LNCaP clone FGC (cell line): Measurements from ENCODE around the gene ABCF2.

Experiments
- DNase-seq: peaks from one replicate; pipeline ENCODE4 v3.0.0-alpha.2; 2011; ENCODE audit warnings: low read depth
- H3K4me3 ChIP-seq: 2 replicates; pipeline ENCODE4 v1.5.1; 2011; ENCODE audit warnings: mild to moderate bottlenecking, low read depth, low read length, control low read depth
- TF ChIP-seq, protein P1 (sequence below): IDR thresholded peaks from 2 replicates; pipeline ENCODE4 v1.5.1; 2012; ENCODE audit warnings: mild to moderate bottlenecking; ENCODE audit not compliant: control insufficient read depth, insufficient read depth; ENCODE audit errors: extremely low read depth

Gene ABCF2

DNA sequence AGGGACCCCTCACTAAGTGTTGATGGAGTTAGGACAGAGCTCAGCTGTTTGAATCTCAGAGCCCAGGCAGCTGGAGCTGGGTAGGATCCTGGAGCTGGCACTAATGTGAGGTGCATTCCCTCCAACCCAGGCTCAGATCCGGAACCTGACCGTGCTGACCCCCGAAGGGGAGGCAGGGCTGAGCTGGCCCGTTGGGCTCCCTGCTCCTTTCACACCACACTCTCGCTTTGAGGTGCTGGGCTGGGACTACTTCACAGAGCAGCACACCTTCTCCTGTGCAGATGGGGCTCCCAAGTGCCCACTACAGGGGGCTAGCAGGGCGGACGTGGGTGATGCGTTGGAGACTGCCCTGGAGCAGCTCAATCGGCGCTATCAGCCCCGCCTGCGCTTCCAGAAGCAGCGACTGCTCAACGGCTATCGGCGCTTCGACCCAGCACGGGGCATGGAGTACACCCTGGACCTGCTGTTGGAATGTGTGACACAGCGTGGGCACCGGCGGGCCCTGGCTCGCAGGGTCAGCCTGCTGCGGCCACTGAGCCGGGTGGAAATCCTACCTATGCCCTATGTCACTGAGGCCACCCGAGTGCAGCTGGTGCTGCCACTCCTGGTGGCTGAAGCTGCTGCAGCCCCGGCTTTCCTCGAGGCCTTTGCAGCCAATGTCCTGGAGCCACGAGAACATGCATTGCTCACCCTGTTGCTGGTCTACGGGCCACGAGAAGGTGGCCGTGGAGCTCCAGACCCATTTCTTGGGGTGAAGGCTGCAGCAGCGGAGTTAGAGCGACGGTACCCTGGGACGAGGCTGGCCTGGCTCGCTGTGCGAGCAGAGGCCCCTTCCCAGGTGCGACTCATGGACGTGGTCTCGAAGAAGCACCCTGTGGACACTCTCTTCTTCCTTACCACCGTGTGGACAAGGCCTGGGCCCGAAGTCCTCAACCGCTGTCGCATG is 10.5 kb upstream of the ABCF2 start:
- DNase-seq = no peak
- TF ChIP-seq, protein P1, sequence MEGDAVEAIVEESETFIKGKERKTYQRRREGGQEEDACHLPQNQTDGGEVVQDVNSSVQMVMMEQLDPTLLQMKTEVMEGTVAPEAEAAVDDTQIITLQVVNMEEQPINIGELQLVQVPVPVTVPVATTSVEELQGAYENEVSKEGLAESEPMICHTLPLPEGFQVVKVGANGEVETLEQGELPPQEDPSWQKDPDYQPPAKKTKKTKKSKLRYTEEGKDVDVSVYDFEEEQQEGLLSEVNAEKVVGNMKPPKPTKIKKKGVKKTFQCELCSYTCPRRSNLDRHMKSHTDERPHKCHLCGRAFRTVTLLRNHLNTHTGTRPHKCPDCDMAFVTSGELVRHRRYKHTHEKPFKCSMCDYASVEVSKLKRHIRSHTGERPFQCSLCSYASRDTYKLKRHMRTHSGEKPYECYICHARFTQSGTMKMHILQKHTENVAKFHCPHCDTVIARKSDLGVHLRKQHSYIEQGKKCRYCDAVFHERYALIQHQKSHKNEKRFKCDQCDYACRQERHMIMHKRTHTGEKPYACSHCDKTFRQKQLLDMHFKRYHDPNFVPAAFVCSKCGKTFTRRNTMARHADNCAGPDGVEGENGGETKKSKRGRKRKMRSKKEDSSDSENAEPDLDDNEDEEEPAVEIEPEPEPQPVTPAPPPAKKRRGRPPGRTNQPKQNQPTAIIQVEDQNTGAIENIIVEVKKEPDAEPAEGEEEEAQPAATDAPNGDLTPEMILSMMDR = no peak
- H3K4me3 ChIP-seq = no peak overlapping the region

DNA sequence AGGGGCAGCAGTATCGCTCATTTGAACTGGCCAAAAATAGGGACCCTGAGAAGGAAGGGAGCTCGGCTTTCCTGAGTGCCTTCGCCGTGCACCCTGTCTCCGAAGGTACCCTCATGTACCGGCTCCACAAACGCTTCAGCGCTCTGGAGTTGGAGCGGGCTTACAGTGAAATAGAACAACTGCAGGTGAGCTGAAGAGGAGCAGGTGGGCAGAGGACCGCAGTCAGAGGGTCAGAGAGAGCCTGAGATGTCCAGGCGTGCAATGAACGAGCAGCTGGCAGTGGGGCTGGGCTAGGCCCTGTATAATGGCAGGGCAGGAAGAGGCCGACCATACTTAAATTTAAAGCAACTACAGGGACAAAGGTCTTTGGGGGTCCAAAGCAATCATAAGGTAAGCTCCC is 9.4 kb upstream of the ABCF2 start:
- no peak for DNase-seq
- TF ChIP-seq, protein P1 = no peak
- H3K4me3 ChIP-seq = no peak overlapping the region

GRCh38 chr7:151235091-151235787 is 8.2 kb upstream of the ABCF2 start:
- DNase-seq = no peak
- no peak overlapping the region for H3K4me3 ChIP-seq
- TF ChIP-seq, protein P1 = no peak

DNA sequence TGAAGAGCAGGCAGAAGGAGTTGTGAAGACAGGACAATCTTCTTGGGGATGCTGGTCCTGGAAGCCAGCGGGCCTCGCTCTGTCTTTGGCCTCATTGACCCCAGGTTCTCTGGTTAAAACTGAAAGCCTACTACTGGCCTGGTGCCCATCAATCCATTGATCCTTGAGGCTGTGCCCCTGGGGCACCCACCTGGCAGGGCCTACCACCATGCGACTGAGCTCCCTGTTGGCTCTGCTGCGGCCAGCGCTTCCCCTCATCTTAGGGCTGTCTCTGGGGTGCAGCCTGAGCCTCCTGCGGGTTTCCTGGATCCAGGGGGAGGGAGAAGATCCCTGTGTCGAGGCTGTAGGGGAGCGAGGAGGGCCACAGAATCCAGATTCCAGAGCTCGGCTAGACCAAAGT is 6.8 kb upstream of the ABCF2 start:
- TF ChIP-seq, protein P1 = no peak
- peak overlapping the region; percentile 96 for H3K4me3 ChIP-seq
- no peak for DNase-seq

- peak; percentile 8 for DNase-seq
- TF ChIP-seq, protein P1 = no peak
These were observed 6.1 kb upstream of the ABCF2 start for GRCh38 chr7:151232917-151233701.

GRCh38 chr7:151232091-151232916 is 5.3 kb upstream of the ABCF2 start, which contains the start of gene CHPF2:
Gene CHPF2, plus strand, starts transcription at chr7:151232483. Its CDS starts 1,529 bp downstream, at chr7:151234012.
- TF ChIP-seq, protein P1 = no peak
- DNase-seq = peak; percentile 48
- peak within 1 kb of the TSS; percentile 96 for H3K4me3 ChIP-seq

More at GRCh38 chr7:151232917-151233701, 6.1 kb upstream of the ABCF2 start:
- H3K4me3 ChIP-seq = peak overlapping the region; percentile 96
